H1 (cell line): ENCODE measurements around the gene MSANTD2. TPM values are rescaled to one million over a fixed set of nuclear protein-coding genes. Genes with fewer than 3 reads are reported as not detected.

Experiments used
- CTBP2 ChIP-seq: IDR thresholded peaks from 2 replicates; pipeline ENCODE4 v1.7.0; 2011; ENCODE audit warnings: borderline replicate concordance, mild to moderate bottlenecking, moderate library complexity, mixed read lengths, low read length; ENCODE audit not compliant: insufficient read depth, insufficient read length
- KDM5A ChIP-seq: fragments of 200-600 bp; IDR thresholded peaks from 2 replicates; pipeline ENCODE4 v1.7.1; 2012; ENCODE audit warnings: mild to moderate bottlenecking, low read length, inconsistent platforms, mixed read lengths
- MAFK ChIP-seq: IDR thresholded peaks from 2 replicates; pipeline ENCODE4 v1.6.1; 2012; ENCODE audit warnings: low read depth, mild to moderate bottlenecking, improper control_type of control experiment, low read length
- NRF1 ChIP-seq: IDR thresholded peaks from 2 replicates; pipeline ENCODE4 v1.6.1; 2011; ENCODE audit warnings: mild to moderate bottlenecking, low read depth, low read length, improper control_type of control experiment
- POLR2A ChIP-seq, 2 experiments: IDR thresholded peaks; 1 replicate in 1 of 2; 2 replicates in 1 of 2; pipeline ENCODE4 v1.6.1; 2011; ENCODE audit warnings: low read depth in 2 of 2, low read length in 2 of 2, mild to moderate bottlenecking in 2 of 2; ENCODE audit errors: control extremely low read depth in 1 of 2
- POLR2AphosphoS5 ChIP-seq: IDR thresholded peaks from 2 replicates; pipeline ENCODE4 v1.6.1; 2011; ENCODE audit warnings: low read depth, low read length
- RAD21 ChIP-seq, 2 experiments: IDR thresholded peaks in 1 of 2; conservative IDR thresholded peaks in 1 of 2; 2 replicates each; pipeline ENCODE4 v1.6.1; 2011; ENCODE audit warnings: low read depth in 2 of 2, low read length in 2 of 2, improper control_type of control experiment in 1 of 2, inconsistent platforms in 1 of 2, mild to moderate bottlenecking in 1 of 2, moderate library complexity in 1 of 2
- SP1 ChIP-seq: IDR thresholded peaks from 2 replicates; pipeline ENCODE4 v1.6.1; 2011; ENCODE audit warnings: low read depth, low read length
- SRF ChIP-seq: IDR thresholded peaks from 2 replicates; pipeline ENCODE4 v1.6.1; 2011; ENCODE audit warnings: mild to moderate bottlenecking, low read depth, low read length, moderate library complexity
- SUZ12 ChIP-seq: fragments of 200-600 bp; sonication (generic); IDR thresholded peaks from 2 replicates; pipeline ENCODE4 v1.6.1; 2012; ENCODE audit warnings: mild to moderate bottlenecking, inconsistent platforms, low read length, moderate library complexity, mixed read lengths
- TCF12 ChIP-seq: IDR thresholded peaks from 2 replicates; pipeline ENCODE4 v1.6.1; 2011; ENCODE audit warnings: low read depth, mild to moderate bottlenecking, low read length
- polyA plus RNA-seq, 7 experiments: library from polyadenylated mRNA; depleted of rRNA in 3 of 7; stranded (reverse) in 5 of 7; unstranded in 2 of 7; fragments of >200 nt in 5 of 7; fragments of 200-250 nt in 2 of 7; gene quantifications; 1 replicate in 5 of 7; 2 replicates in 1 of 7; 4 replicates in 1 of 7; pipeline versions ENCODE4 v1.2.1 to v1.2.3, GENCODE V29; 2011 to 2013; ENCODE audit warnings: missing spikeins in 2 of 7, mixed read lengths in 2 of 7
- total RNA-seq: library from RNA; stranded (reverse); fragmentation: NEBNext Ultra II Directional; extraction: Animal tissue kit (Norgen Biotek cat#: 25700); gene quantifications from 2 replicates; pipeline ENCODE4 v1.2.1, GENCODE V29; 2021
- TF ChIP-seq, protein P1 (sequence below): fragments of 300-600 bp; sonication (generic); IDR thresholded peaks from 2 replicates; pipeline ENCODE4 v1.7.1; 2012; ENCODE audit warnings: low read length, moderate library complexity, mild to moderate bottlenecking, inconsistent platforms; ENCODE audit not compliant: insufficient replicate concordance

The MSANTD2 gene
- total and polyA plus RNA-seq, 2 of the 8 experiments (the other 6 are each of a cell fraction or from before 2014, with no cell fraction given) = 8.2 to 15.9 TPM

GRCh38 chr11:124737638-124738305, 62.4 kb downstream of the MSANTD2 start (continued):
- TF ChIP-seq, protein P1, sequence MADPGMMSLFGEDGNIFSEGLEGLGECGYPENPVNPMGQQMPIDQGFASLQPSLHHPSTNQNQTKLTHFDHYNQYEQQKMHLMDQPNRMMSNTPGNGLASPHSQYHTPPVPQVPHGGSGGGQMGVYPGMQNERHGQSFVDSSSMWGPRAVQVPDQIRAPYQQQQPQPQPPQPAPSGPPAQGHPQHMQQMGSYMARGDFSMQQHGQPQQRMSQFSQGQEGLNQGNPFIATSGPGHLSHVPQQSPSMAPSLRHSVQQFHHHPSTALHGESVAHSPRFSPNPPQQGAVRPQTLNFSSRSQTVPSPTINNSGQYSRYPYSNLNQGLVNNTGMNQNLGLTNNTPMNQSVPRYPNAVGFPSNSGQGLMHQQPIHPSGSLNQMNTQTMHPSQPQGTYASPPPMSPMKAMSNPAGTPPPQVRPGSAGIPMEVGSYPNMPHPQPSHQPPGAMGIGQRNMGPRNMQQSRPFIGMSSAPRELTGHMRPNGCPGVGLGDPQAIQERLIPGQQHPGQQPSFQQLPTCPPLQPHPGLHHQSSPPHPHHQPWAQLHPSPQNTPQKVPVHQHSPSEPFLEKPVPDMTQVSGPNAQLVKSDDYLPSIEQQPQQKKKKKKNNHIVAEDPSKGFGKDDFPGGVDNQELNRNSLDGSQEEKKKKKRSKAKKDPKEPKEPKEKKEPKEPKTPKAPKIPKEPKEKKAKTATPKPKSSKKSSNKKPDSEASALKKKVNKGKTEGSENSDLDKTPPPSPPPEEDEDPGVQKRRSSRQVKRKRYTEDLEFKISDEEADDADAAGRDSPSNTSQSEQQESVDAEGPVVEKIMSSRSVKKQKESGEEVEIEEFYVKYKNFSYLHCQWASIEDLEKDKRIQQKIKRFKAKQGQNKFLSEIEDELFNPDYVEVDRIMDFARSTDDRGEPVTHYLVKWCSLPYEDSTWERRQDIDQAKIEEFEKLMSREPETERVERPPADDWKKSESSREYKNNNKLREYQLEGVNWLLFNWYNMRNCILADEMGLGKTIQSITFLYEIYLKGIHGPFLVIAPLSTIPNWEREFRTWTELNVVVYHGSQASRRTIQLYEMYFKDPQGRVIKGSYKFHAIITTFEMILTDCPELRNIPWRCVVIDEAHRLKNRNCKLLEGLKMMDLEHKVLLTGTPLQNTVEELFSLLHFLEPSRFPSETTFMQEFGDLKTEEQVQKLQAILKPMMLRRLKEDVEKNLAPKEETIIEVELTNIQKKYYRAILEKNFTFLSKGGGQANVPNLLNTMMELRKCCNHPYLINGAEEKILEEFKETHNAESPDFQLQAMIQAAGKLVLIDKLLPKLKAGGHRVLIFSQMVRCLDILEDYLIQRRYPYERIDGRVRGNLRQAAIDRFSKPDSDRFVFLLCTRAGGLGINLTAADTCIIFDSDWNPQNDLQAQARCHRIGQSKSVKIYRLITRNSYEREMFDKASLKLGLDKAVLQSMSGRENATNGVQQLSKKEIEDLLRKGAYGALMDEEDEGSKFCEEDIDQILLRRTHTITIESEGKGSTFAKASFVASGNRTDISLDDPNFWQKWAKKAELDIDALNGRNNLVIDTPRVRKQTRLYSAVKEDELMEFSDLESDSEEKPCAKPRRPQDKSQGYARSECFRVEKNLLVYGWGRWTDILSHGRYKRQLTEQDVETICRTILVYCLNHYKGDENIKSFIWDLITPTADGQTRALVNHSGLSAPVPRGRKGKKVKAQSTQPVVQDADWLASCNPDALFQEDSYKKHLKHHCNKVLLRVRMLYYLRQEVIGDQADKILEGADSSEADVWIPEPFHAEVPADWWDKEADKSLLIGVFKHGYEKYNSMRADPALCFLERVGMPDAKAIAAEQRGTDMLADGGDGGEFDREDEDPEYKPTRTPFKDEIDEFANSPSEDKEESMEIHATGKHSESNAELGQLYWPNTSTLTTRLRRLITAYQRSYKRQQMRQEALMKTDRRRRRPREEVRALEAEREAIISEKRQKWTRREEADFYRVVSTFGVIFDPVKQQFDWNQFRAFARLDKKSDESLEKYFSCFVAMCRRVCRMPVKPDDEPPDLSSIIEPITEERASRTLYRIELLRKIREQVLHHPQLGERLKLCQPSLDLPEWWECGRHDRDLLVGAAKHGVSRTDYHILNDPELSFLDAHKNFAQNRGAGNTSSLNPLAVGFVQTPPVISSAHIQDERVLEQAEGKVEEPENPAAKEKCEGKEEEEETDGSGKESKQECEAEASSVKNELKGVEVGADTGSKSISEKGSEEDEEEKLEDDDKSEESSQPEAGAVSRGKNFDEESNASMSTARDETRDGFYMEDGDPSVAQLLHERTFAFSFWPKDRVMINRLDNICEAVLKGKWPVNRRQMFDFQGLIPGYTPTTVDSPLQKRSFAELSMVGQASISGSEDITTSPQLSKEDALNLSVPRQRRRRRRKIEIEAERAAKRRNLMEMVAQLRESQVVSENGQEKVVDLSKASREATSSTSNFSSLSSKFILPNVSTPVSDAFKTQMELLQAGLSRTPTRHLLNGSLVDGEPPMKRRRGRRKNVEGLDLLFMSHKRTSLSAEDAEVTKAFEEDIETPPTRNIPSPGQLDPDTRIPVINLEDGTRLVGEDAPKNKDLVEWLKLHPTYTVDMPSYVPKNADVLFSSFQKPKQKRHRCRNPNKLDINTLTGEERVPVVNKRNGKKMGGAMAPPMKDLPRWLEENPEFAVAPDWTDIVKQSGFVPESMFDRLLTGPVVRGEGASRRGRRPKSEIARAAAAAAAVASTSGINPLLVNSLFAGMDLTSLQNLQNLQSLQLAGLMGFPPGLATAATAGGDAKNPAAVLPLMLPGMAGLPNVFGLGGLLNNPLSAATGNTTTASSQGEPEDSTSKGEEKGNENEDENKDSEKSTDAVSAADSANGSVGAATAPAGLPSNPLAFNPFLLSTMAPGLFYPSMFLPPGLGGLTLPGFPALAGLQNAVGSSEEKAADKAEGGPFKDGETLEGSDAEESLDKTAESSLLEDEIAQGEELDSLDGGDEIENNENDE = no peak
- TF ChIP-seq NRF1 (no peak), SUZ12 (no peak), POLR2A (IDR thresholded peaks at IDR 0.05; ENCODE audit: control extremely low read depth in 1 of 2, low read depth in 2 of 2, low read length in 2 of 2) (no peak), RAD21 (IDR thresholded peaks at IDR 0.05 in 1 of 2, conservative IDR thresholded peaks at IDR 0.05 in 1 of 2; ENCODE audit: low read depth in 2 of 2, low read length in 2 of 2) (no peak), CTBP2 (no peak), TCF12 (no peak), MAFK (no peak), KDM5A (no peak), POLR2AphosphoS5 (no peak), SRF (no peak), SP1 (no peak)
